Measurements from ENCODE around the gene CELSR3. TPM values are rescaled to one million over a fixed set of nuclear protein-coding genes. Genes with fewer than 3 reads are reported as not detected.

The CELSR3 gene
- total RNA-seq, 1 donor: 1.4 TPM

GRCh38 chr3:48687220-48687678 is 24.6 kb upstream of the CELSR3 start:
- peaks cover 44% of the 10 kb centered on the region for H3K79me2 ChIP-seq (ENCODE audit: insufficient read depth, low read length)
- no peak overlapping the region for H3K4me2 ChIP-seq (ENCODE audit: insufficient read depth, low read length)
- no peak overlapping the region for H3K4me3 ChIP-seq (ENCODE audit: insufficient read depth, low read length)
- H4K20me1 ChIP-seq (ENCODE audit: insufficient read depth, low read length): peaks cover 24% of the 10 kb centered on the region
- peaks cover 49% of the 10 kb centered on the region for H3K36me3 ChIP-seq (ENCODE audit: insufficient read depth, low read length)
- no peak overlapping the region for H3K27ac ChIP-seq (ENCODE audit: low read depth, low read length)
- no peaks in the 10 kb centered on the region for H3K27me3 ChIP-seq (ENCODE audit: insufficient read depth, low read length)
- H2AFZ ChIP-seq (ENCODE audit: low read length): no peak overlapping the region
- no peak for TF ChIP-seq CTCF (IDR thresholded peaks at IDR 0.05; ENCODE audit: extremely low read depth, low read depth, low read length)
- DNase-seq (ENCODE audit: insufficient read length, low spot score, missing footprints): no peak
- H3K9me3 ChIP-seq (ENCODE audit: low read depth, low read length): no peaks in the 10 kb centered on the region
- peaks cover 21% of the 10 kb centered on the region for H3K4me1 ChIP-seq (ENCODE audit: insufficient read depth, low read length)

- Histone ChIP-seq H3K4me2 (ENCODE audit: insufficient read depth, low read length) (peak overlapping the region; percentile 99), H3K79me2 (ENCODE audit: insufficient read depth, low read length) (peaks cover 39% of the 10 kb centered on the region), H3K4me1 (ENCODE audit: insufficient read depth, low read length) (peaks cover 21% of the 10 kb centered on the region), H3K36me3 (ENCODE audit: insufficient read depth, low read length) (peaks cover 50% of the 10 kb centered on the region), H3K27me3 (ENCODE audit: insufficient read depth, low read length) (no peaks in the 10 kb centered on the region), H2AFZ (ENCODE audit: low read length) (no peak overlapping the region), H4K20me1 (ENCODE audit: insufficient read depth, low read length) (peaks cover 21% of the 10 kb centered on the region), H3K9me3 (ENCODE audit: low read depth, low read length) (no peaks in the 10 kb centered on the region), H3K27ac (ENCODE audit: low read depth, low read length) (no peak overlapping the region), H3K4me3 (ENCODE audit: insufficient read depth, low read length) (peak overlapping the region; percentile 96)
- DNase-seq (ENCODE audit: insufficient read length, low spot score, missing footprints): peak; percentile 85
- TF ChIP-seq CTCF (IDR thresholded peaks at IDR 0.05; ENCODE audit: extremely low read depth, low read depth, low read length): no peak
These were observed 24.0 kb upstream of the CELSR3 start for GRCh38 chr3:48686538-48687219.

GRCh38 chr3:48685603-48686511 is 23.2 kb upstream of the CELSR3 start, which contains the start of gene NCKIPSD:
Gene NCKIPSD, minus strand, starts transcription at chr3:48685915. Its CDS starts 108 bp downstream, at chr3:48685807.
- H3K4me1 ChIP-seq (ENCODE audit: insufficient read depth, low read length): peaks cover 21% of the 10 kb centered on the region
- peak; percentile 65 for TF ChIP-seq CTCF (IDR thresholded peaks at IDR 0.05; ENCODE audit: extremely low read depth, low read depth, low read length)
- H3K27ac ChIP-seq (ENCODE audit: low read depth, low read length): peak within 1 kb of the TSS; percentile 60
- H3K79me2 ChIP-seq (ENCODE audit: insufficient read depth, low read length): peaks cover 35% of the 10 kb centered on the region
- H3K4me3 ChIP-seq (ENCODE audit: insufficient read depth, low read length): peak within 1 kb of the TSS; percentile 96
- H3K36me3 ChIP-seq (ENCODE audit: insufficient read depth, low read length): peaks cover 51% of the 10 kb centered on the region
- peak within 1 kb of the TSS; percentile 99 for H3K4me2 ChIP-seq (ENCODE audit: insufficient read depth, low read length)
- peaks cover 21% of the 10 kb centered on the region for H4K20me1 ChIP-seq (ENCODE audit: insufficient read depth, low read length)
- peak within 1 kb of the TSS; percentile 80 for H2AFZ ChIP-seq (ENCODE audit: low read length)
- peak; percentile 99 for DNase-seq (ENCODE audit: insufficient read length, low spot score, missing footprints)
- no peaks in the 10 kb centered on the region for H3K27me3 ChIP-seq (ENCODE audit: insufficient read depth, low read length)
- no peaks in the 10 kb centered on the region for H3K9me3 ChIP-seq (ENCODE audit: low read depth, low read length)

GRCh38 chr3:48685293-48685602 is 22.6 kb upstream of the CELSR3 start:
- no peaks in the 10 kb centered on the region for H3K9me3 ChIP-seq (ENCODE audit: low read depth, low read length)
- peaks cover 21% of the 10 kb centered on the region for H3K4me1 ChIP-seq (ENCODE audit: insufficient read depth, low read length)
- H4K20me1 ChIP-seq (ENCODE audit: insufficient read depth, low read length): peaks cover 21% of the 10 kb centered on the region
- H3K4me2 ChIP-seq (ENCODE audit: insufficient read depth, low read length): peak overlapping the region; percentile 99
- H3K27me3 ChIP-seq (ENCODE audit: insufficient read depth, low read length): no peaks in the 10 kb centered on the region
- peaks cover 52% of the 10 kb centered on the region for H3K36me3 ChIP-seq (ENCODE audit: insufficient read depth, low read length)
- peak overlapping the region; percentile 80 for H2AFZ ChIP-seq (ENCODE audit: low read length)
- H3K79me2 ChIP-seq (ENCODE audit: insufficient read depth, low read length): peaks cover 33% of the 10 kb centered on the region
- H3K27ac ChIP-seq (ENCODE audit: low read depth, low read length): peak overlapping the region; percentile 60
- no peak for TF ChIP-seq CTCF (IDR thresholded peaks at IDR 0.05; ENCODE audit: extremely low read depth, low read depth, low read length)
- peak overlapping the region; percentile 96 for H3K4me3 ChIP-seq (ENCODE audit: insufficient read depth, low read length)
- DNase-seq (ENCODE audit: insufficient read length, low spot score, missing footprints): no peak
